Activated T-helper 1 cell treated with anti-CD3 and anti-CD28 coated beads, Interleukin-2, amount 50 U/mL, for 16 hours (primary cell): ENCODE results near the gene ABHD4.

Experiments used
- DNase-seq, 2 donors: peaks; one replicate each; pipeline ENCODE4 v3.0.0-alpha.2; 2020; ENCODE audit warnings: low read depth in 1 of 2, low spot score in 1 of 2

The ABHD4 gene

DNA sequence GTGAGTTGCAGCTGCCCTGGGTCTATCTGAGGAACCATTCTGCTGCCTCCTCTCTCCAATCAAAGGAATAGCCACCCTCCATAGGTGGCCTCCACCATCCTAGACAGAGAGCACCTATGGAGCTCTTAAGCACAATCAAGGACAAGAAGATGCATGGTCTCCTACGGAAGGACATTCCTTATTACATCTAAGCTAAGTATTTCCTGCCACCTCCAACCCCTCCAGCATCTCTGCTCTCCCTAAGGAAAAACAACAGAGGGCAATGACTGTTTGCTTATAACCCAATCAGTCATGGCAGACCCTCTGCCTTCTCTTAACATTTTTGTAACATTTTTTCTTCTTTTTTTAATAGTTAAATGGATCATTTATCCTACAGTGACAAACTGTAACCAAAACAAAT is 60.8 kb downstream of the ABHD4 start:
- DNase-seq: no peak

DNA sequence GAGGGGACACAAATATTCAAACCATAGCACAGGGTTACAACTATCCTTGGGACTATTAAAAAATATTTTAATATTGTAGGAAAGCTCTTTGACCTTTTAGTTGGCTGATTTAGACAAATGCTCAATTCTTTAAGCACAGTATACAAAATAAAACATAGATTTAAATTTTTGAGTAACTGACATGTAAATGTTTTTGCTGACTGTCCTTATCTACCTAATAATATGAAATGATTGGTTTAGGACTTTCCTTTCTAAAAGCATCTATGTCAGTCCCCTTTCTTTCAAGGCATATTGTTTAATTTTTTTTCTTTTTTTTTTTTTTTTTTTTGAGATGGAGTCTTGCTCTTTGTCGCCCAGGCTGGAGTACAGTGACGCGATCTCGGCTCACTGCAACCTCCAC is 62.6 kb downstream of the ABHD4 start:
- no peak for DNase-seq
